Lower leg skin (tissue), 4 donors: ENCODE results near the gene SCYGR1. TPM values are rescaled to one million over a fixed set of nuclear protein-coding genes. Genes with fewer than 3 reads are reported as not detected.

Experiments
- DNase-seq, 2 donors: peaks; one replicate each; pipeline ENCODE4 v3.0.0-alpha.2; 2019; ENCODE audit warnings: low spot score in 2 of 2
- H3K4me3 ChIP-seq: fragments of 200-600 bp; sonication (generic); 2 replicates; pipeline ENCODE4 v1.5.1; 2017; ENCODE audit warnings: mild to moderate bottlenecking, low read depth; ENCODE audit not compliant: poor library complexity, severe bottlenecking
- POLR2A ChIP-seq, 2 donors: fragments of 450-650 bp; IDR thresholded peaks; one replicate each; pipeline ENCODE4 v1.6.1; 2016 to 2017; ENCODE audit warnings: antibody characterized with exemption in 2 of 2, mild to moderate bottlenecking in 1 of 2, moderate library complexity in 1 of 2
- WGBS, 2 donors: methylation state at CpG; one replicate each; pipeline ENCODE4 v1.1.5; 2018; 5-methylcytosine and 5-hydroxymethylcytosine counted together
- intact Hi-C: fragments of 100-400 bp; cut with DNase I; formaldehyde crosslinking; loops from one replicate; pipeline ENCODE4 v1.15.0; 2023; ENCODE audit warnings: low total_unique reads
- total RNA-seq, 4 donors: library from RNA; depleted of rRNA; stranded (reverse); fragments of >200 nt; gene quantifications; one replicate each; pipeline ENCODE4 v1.1.0, GENCODE V29; 2016
- TF ChIP-seq, protein P1 (sequence below), 3 donors: fragments of 450-650 bp; IDR thresholded peaks; one replicate each; pipeline ENCODE4 v1.5.1; 2016; ENCODE audit warnings: antibody characterized with exemption in 3 of 3, mild to moderate bottlenecking in 3 of 3, moderate library complexity in 2 of 3

SCYGR1 gene
- total RNA-seq, 4 donors from 2014 or later: not detected

DNA sequence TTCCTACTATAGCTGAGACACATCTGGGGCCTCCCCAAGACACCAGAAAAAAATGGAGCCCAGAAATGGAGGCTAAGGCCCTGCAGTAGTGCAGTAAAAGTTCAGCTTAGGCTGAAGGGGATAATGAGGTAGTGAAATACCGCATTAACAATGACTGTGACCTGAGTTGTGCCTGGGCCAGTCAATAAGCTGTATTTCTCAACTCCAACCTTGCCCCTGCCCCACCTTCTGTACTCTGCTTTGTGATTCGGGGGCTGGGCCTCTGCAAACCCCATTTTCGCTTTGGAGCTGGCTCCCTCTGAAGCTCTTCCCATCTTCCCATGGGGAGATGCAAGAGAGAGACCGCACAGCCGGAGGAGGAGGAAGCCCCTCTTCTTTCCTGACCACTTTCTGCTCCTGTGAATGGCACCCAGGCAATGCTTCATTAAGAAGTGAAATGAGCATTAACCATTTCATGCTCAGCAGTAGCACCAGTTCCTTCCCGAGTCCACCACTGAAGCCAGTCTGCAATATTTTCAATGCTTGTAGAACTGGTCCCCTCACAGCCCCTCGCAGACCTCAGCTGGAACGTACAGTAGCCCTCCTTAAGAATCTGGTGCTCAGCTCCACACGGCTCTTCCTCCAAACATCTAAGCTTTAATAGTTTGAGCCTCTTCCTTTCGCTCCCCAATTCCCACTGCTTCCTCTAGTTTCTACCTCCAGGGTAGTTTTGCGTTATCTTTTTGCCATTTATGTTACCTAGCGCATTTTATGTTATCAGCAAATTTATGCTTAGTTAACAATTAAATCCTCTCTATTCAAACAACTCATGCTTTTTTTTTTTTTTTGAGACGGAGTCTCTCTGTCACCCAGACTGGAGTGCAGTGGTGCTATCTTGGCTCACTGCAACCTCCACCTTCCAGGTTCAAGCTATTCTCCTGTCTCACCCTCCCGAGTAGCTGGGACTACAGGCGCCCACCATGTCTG is 32.6 kb upstream of the SCYGR1 start:
- TF ChIP-seq, protein P1, sequence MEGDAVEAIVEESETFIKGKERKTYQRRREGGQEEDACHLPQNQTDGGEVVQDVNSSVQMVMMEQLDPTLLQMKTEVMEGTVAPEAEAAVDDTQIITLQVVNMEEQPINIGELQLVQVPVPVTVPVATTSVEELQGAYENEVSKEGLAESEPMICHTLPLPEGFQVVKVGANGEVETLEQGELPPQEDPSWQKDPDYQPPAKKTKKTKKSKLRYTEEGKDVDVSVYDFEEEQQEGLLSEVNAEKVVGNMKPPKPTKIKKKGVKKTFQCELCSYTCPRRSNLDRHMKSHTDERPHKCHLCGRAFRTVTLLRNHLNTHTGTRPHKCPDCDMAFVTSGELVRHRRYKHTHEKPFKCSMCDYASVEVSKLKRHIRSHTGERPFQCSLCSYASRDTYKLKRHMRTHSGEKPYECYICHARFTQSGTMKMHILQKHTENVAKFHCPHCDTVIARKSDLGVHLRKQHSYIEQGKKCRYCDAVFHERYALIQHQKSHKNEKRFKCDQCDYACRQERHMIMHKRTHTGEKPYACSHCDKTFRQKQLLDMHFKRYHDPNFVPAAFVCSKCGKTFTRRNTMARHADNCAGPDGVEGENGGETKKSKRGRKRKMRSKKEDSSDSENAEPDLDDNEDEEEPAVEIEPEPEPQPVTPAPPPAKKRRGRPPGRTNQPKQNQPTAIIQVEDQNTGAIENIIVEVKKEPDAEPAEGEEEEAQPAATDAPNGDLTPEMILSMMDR (IDR thresholded peaks at IDR 0.05): no peak
- TF ChIP-seq POLR2A (IDR thresholded peaks at IDR 0.05): no peak
- intact Hi-C loops: no loop called here
- no peak for DNase-seq
- 87 to 88% methylated on average over 15 of the region's 15 CpGs for WGBS, 2 donors
- no peak overlapping the region for H3K4me3 ChIP-seq

DNA sequence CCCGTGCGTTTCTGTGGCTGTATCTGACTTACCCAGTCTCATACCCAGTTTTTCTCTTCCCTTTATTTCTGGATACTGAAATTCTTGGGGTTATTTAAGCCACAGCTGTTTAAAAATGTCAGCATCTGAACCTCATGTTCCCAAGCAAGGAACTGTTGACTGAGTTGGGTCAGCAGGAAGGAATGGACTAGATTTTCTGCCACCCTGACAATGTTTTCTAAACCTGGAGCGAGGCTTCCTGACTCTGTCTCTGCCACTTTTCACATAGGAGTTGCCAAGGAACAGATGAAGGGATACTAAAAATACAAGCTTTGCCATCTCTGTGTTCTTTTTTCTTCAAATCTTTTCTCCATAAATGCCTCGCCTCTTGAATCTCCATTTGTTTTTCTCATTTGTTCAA is 29.0 kb upstream of the SCYGR1 start:
- H3K4me3 ChIP-seq: no peak overlapping the region
- no peak for TF ChIP-seq POLR2A (IDR thresholded peaks at IDR 0.05)
- TF ChIP-seq, protein P1 (IDR thresholded peaks at IDR 0.05): no peak
- intact Hi-C loops: no loop called here
- 84 to 86% methylated on average over 4 of the region's 4 CpGs for WGBS, 2 donors
- no peak for DNase-seq

DNA sequence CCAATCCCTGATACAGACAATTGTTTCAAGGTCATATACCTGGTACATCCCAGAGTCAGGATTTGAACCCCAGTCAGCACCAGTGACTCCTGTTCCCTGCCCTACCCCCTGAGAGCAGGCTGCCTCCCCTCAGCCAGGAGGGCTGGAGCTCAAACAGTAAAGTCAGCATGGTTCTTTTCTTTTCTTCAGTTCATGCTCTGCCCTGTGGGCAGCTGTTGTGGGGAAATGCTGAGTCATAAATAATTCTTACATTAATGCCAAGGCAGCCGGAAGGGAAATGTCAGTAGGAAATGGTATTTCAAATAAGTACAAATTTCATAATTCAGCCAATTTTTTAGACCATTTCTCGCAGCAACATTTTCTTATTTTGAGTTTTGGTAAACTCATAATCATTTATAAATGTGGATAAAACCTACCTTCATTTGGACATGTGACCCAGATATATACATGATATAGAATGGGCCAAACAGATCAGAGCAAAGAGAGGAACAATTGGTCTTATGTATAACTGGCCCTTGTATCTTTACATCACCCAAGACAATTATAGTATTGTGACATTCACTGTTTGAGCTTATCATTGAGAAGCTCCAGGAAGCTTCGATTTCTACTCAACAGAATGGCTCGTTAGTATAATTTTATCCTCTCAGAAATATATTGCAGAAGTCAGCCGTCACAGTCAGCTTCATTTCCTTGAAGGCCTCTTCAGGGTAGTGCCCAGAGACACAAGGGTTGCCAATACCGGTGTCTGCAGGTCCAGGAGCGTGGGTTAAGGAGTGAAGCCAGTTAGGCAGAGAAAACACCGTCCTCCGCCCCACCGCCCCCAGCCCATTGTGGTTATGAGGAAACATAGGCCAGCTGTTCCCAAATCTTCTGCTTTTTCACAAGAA is 28.0 kb upstream of the SCYGR1 start:
- DNase-seq: no peak
- intact Hi-C loops: no loop called here
- no peak overlapping the region for H3K4me3 ChIP-seq
- TF ChIP-seq POLR2A (IDR thresholded peaks at IDR 0.05): no peak
- TF ChIP-seq, protein P1 (IDR thresholded peaks at IDR 0.05): no peak
- whole genome bisulfite sequencing, 2 donors: 53 to 59% methylated on average over 10 of the region's 10 CpGs

DNA sequence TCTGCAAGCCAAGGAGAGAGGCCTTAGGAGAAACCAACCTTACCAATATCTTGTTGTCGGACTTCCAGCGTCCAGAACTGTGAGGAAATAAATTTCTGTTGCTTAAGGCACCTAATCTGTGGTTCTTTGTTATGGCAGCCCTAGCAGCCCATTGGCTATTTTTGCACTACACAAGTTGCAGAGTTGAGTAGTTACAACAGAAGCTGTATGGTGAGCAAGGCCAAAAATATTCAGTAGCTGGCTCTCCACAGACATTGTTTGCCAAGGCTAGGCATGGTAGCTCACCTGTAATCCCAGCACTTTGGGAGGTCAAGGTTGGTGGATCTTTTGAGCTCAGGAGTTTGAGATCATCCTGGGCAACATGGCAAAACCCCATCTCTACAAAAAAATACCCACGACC is 27.1 kb upstream of the SCYGR1 start:
- TF ChIP-seq, protein P1 (IDR thresholded peaks at IDR 0.05): no peak
- no peak for TF ChIP-seq POLR2A (IDR thresholded peaks at IDR 0.05)
- intact Hi-C loops: no loop called here
- DNase-seq: no peak
- no peak overlapping the region for H3K4me3 ChIP-seq
- WGBS, 2 donors: 82 to 85% methylated on average over 3 of the region's 3 CpGs

DNA sequence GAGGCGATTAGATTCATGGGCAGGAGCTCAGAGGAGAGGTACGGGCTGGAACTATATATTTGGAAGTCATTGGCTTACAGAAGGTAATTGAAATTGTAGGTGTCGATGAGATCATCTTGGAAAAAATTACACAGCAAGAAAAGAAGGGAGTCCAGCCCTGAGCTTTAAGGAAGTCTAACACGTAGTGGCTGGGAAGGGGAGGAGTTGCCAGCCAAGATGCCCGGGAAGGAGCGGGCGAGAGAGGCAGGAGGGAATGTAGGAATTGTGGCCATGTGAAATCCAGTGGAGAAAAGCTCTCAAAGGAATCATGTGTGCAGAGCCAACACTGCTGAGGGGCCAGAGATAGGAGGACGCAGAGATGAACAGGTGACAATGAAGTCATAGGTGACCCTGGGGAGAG is 25.6 kb upstream of the SCYGR1 start:
- intact Hi-C loops: no loop called here
- no peak for DNase-seq
- no peak overlapping the region for H3K4me3 ChIP-seq
- no peak for TF ChIP-seq POLR2A (IDR thresholded peaks at IDR 0.05)
- TF ChIP-seq, protein P1 (IDR thresholded peaks at IDR 0.05): no peak
- 47 to 58% methylated on average over 8 of the region's 8 CpGs for WGBS, 2 donors
